HL-60 (cell line): ENCODE results near the gene BRMS1.

Experiments used
- DNase-seq, 2 experiments: peaks; one replicate each; pipeline ENCODE4 v3.0.0-alpha.2; 2010 to 2020; ENCODE audit warnings: low read depth in 1 of 2, low spot score in 1 of 2
- H3K27ac ChIP-seq: fragments of 250-450 bp; sonication (Bioruptor Pico); replicated peaks from 2 replicates; pipeline ENCODE4 v1.5.1; 2020; ENCODE audit warnings: mild to moderate bottlenecking, moderate library complexity
- H3K27me3 ChIP-seq: fragments of 250-450 bp; sonication (Bioruptor Pico); 2 replicates; pipeline ENCODE4 v1.5.1; 2021; ENCODE audit warnings: mild to moderate bottlenecking, moderate library complexity; ENCODE audit not compliant: insufficient read depth, poor library complexity, severe bottlenecking
- H3K4me3 ChIP-seq: replicated peaks from 2 replicates; pipeline ENCODE4 v1.5.1; 2011; ENCODE audit warnings: mild to moderate bottlenecking, control low read depth, low read length; ENCODE audit not compliant: insufficient read depth
- GABPA ChIP-seq: IDR thresholded peaks from 2 replicates; pipeline ENCODE4 v1.6.1; 2012; ENCODE audit warnings: low read depth
- POLR2AphosphoS5 ChIP-seq: IDR thresholded peaks from 2 replicates; pipeline ENCODE4 v1.6.1; 2012; ENCODE audit warnings: low read depth
- SPI1 ChIP-seq: IDR thresholded peaks from 2 replicates; pipeline ENCODE4 v1.6.1; 2012; ENCODE audit warnings: low read depth, mild to moderate bottlenecking, borderline replicate concordance
- TF ChIP-seq, protein P1 (sequence below): IDR thresholded peaks from 2 replicates; pipeline ENCODE4 v1.6.1; 2012; ENCODE audit warnings: low read depth; ENCODE audit not compliant: insufficient replicate concordance
- TF ChIP-seq, protein P2 (sequence below): IDR thresholded peaks from one replicate; pipeline ENCODE4 v1.5.1; 2011; ENCODE audit warnings: low read length, control low read depth, inconsistent platforms; ENCODE audit not compliant: insufficient read depth

Gene BRMS1

DNA sequence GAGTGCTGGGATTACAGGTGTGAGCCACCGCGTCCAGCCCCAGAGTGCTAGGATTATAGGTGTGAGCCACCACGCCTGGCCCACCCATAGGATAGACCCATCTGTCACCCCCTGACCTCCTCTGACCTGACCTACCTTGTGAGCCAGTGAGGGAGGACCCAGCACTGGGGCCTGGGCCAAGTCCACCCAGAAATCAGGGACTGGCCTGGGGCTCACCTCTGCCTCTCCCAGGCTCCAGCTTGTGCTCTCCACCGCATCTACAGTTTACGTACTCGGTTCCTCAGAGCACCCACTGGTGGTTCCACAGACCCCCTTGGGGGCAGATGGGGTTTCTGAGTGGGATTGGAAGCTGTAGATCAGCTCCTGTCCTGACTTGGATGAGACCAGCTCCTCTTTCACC is 20.3 kb upstream of the BRMS1 start:
- Histone ChIP-seq H3K4me3 (no peak overlapping the region), H3K27ac (no peak overlapping the region), H3K27me3 (no peaks in the 10 kb centered on the region)
- TF ChIP-seq, protein P1, sequence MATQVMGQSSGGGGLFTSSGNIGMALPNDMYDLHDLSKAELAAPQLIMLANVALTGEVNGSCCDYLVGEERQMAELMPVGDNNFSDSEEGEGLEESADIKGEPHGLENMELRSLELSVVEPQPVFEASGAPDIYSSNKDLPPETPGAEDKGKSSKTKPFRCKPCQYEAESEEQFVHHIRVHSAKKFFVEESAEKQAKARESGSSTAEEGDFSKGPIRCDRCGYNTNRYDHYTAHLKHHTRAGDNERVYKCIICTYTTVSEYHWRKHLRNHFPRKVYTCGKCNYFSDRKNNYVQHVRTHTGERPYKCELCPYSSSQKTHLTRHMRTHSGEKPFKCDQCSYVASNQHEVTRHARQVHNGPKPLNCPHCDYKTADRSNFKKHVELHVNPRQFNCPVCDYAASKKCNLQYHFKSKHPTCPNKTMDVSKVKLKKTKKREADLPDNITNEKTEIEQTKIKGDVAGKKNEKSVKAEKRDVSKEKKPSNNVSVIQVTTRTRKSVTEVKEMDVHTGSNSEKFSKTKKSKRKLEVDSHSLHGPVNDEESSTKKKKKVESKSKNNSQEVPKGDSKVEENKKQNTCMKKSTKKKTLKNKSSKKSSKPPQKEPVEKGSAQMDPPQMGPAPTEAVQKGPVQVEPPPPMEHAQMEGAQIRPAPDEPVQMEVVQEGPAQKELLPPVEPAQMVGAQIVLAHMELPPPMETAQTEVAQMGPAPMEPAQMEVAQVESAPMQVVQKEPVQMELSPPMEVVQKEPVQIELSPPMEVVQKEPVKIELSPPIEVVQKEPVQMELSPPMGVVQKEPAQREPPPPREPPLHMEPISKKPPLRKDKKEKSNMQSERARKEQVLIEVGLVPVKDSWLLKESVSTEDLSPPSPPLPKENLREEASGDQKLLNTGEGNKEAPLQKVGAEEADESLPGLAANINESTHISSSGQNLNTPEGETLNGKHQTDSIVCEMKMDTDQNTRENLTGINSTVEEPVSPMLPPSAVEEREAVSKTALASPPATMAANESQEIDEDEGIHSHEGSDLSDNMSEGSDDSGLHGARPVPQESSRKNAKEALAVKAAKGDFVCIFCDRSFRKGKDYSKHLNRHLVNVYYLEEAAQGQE: no peak
- TF ChIP-seq GABPA (no peak), POLR2AphosphoS5 (no peak), SPI1 (no peak)
- TF ChIP-seq, protein P2, sequence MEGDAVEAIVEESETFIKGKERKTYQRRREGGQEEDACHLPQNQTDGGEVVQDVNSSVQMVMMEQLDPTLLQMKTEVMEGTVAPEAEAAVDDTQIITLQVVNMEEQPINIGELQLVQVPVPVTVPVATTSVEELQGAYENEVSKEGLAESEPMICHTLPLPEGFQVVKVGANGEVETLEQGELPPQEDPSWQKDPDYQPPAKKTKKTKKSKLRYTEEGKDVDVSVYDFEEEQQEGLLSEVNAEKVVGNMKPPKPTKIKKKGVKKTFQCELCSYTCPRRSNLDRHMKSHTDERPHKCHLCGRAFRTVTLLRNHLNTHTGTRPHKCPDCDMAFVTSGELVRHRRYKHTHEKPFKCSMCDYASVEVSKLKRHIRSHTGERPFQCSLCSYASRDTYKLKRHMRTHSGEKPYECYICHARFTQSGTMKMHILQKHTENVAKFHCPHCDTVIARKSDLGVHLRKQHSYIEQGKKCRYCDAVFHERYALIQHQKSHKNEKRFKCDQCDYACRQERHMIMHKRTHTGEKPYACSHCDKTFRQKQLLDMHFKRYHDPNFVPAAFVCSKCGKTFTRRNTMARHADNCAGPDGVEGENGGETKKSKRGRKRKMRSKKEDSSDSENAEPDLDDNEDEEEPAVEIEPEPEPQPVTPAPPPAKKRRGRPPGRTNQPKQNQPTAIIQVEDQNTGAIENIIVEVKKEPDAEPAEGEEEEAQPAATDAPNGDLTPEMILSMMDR: no peak
- no peak for DNase-seq

DNA sequence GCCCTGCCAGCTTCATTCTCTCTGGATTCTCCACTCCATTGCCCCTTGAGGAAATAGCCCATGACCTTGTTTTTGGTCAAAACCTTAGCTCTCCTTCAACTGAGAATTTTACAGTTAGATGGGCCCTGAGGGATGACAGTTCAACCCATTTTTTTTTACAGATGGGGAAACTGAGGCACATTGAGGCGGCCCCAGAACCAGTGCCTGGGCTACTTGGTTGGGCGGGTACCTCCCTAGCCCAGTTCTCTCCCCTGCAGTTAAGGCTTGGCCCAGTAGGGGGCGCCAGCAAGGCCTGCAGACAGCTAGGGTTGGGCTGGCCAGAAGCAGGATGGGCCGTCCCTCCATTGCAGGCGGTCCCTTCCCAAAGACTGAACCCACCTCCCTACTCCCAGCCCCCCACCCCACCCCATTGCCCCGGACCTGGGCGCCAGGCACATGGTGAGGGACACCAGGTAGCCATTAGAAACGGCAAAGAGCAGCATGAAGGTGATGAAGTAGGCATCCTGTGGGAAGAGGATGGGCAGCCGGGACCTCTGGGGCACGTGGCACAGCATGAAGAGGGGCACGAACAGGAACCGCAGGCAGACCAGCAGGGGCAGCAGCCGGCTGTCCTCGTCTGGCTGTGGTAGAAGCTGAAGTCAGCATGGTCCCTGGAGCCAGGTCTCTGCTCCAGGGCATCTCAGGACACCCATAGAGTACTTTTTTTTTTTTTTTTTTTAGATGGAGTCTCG is 19.1 kb upstream of the BRMS1 start:
- H3K4me3 ChIP-seq: no peak overlapping the region
- no peaks in the 10 kb centered on the region for H3K27me3 ChIP-seq
- H3K27ac ChIP-seq: no peak overlapping the region
- TF ChIP-seq SPI1: no peak
- TF ChIP-seq, protein P2: peak; percentile 83
- TF ChIP-seq, protein P1: no peak
- no peak for TF ChIP-seq GABPA
- TF ChIP-seq POLR2AphosphoS5: peak; percentile 28; the same call in 1 of the 2 replicates
- peak in 1 of 2 experiments; percentile 73 for DNase-seq

DNA sequence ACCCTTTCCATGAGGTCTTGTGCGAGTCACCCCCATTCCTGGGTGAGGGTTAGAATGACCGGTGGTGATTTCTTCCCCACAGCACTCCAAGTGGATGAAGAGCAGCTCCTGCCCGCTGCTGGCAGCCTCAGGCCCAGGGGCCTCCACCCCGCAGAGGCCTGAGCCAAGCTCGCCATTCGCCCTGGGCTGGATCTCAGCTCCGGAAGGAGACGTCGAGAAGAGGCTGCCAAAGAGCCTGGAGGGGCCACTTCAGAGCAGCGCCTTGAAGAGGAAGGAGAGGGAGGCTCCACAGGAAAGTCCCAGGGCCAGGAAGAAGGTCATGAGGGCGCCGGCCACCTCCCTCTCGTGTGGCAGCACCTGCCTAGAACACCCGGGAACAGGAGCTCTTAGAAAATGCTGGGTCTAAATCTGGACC is 18.3 kb upstream of the BRMS1 start:
- H3K4me3 ChIP-seq: no peak overlapping the region
- DNase-seq: no peak
- TF ChIP-seq POLR2AphosphoS5 (no peak), GABPA (no peak), SPI1 (no peak)
- TF ChIP-seq, protein P2: no peak
- no peak overlapping the region for H3K27ac ChIP-seq
- no peaks in the 10 kb centered on the region for H3K27me3 ChIP-seq
